ENCODE results near the gene DENND1A.
"Not testable (repeated sequence)": the region's sequence is repeated elsewhere in the genome, so short reads cannot be mapped to it uniquely, and the experiment has no call there.

The DENND1A gene

GRCh38 chr9:123645126-123645525, 284.8 kb downstream of the DENND1A start:
- no peak for DNase-seq (ENCODE audit: low read depth, low spot score)
- H3K4me3 ChIP-seq (ENCODE audit: insufficient read length, low read depth) = no peak overlapping the region
- H3K9me3 ChIP-seq (ENCODE audit: insufficient read depth, low read length) = peaks cover 6% of the 10 kb centered on the region; the same call in 1 of the 2 replicates
- H3K4me1 ChIP-seq (ENCODE audit: insufficient read depth, insufficient read length) = no peaks in the 10 kb centered on the region
- TF ChIP-seq ZNF274 (IDR thresholded peaks at IDR 0.05; ENCODE audit: low read depth, low read length) (no peak), YY1 (IDR thresholded peaks at IDR 0.05; ENCODE audit: insufficient read depth, insufficient read length) (no peak), SUZ12 (IDR thresholded peaks at IDR 0.05; ENCODE audit: extremely low read depth, insufficient read depth, insufficient read length) (no peak)
- no peaks in the 10 kb centered on the region for H3K36me3 ChIP-seq (ENCODE audit: insufficient read depth, insufficient read length, low read length)
- no peaks in the 10 kb centered on the region for H3K27me3 ChIP-seq (ENCODE audit: insufficient read depth, insufficient read length)
- H3K9ac ChIP-seq (ENCODE audit: insufficient read length, low read depth) = no peak overlapping the region

- Histone ChIP-seq H3K27me3 (ENCODE audit: insufficient read depth, insufficient read length) (no peaks in the 10 kb centered on the region), H3K4me1 (ENCODE audit: insufficient read depth, insufficient read length) (no peaks in the 10 kb centered on the region), H3K4me3 (ENCODE audit: insufficient read length, low read depth) (no peak overlapping the region), H3K9ac (ENCODE audit: insufficient read length, low read depth) (no peak overlapping the region), H3K36me3 (ENCODE audit: insufficient read depth, insufficient read length, low read length) (no peaks in the 10 kb centered on the region), H3K9me3 (ENCODE audit: insufficient read depth, low read length) (peaks cover 6% of the 10 kb centered on the region; the same call in 1 of the 2 replicates)
- no peak for TF ChIP-seq ZNF274 (IDR thresholded peaks at IDR 0.05; ENCODE audit: low read depth, low read length)
- TF ChIP-seq YY1 (IDR thresholded peaks at IDR 0.05; ENCODE audit: insufficient read depth, insufficient read length) = no peak
- TF ChIP-seq SUZ12 (IDR thresholded peaks at IDR 0.05; ENCODE audit: extremely low read depth, insufficient read depth, insufficient read length) = no peak
- no peak for DNase-seq (ENCODE audit: low read depth, low spot score)
Measured at GRCh38 chr9:123643518-123643917, 286.4 kb downstream of the DENND1A start.

- Histone ChIP-seq H3K4me1 (ENCODE audit: insufficient read depth, insufficient read length) (no peaks in the 10 kb centered on the region), H3K9ac (ENCODE audit: insufficient read length, low read depth) (no peak overlapping the region), H3K4me3 (ENCODE audit: insufficient read length, low read depth) (no peak overlapping the region), H3K36me3 (ENCODE audit: insufficient read depth, insufficient read length, low read length) (no peaks in the 10 kb centered on the region), H3K9me3 (ENCODE audit: insufficient read depth, low read length) (peaks cover 6% of the 10 kb centered on the region; the same call in 1 of the 2 replicates), H3K27me3 (ENCODE audit: insufficient read depth, insufficient read length) (no peaks in the 10 kb centered on the region)
- DNase-seq (ENCODE audit: low read depth, low spot score) = no peak
- TF ChIP-seq SUZ12 (IDR thresholded peaks at IDR 0.05; ENCODE audit: extremely low read depth, insufficient read depth, insufficient read length) (no peak), YY1 (IDR thresholded peaks at IDR 0.05; ENCODE audit: insufficient read depth, insufficient read length) (no peak), ZNF274 (IDR thresholded peaks at IDR 0.05; ENCODE audit: low read depth, low read length) (no peak)
Measured at GRCh38 chr9:123642291-123643278, 287.3 kb downstream of the DENND1A start.

GRCh38 chr9:123640792-123641222, 289.1 kb downstream of the DENND1A start:
- no peak overlapping the region for H3K4me3 ChIP-seq (ENCODE audit: insufficient read length, low read depth)
- no peaks in the 10 kb centered on the region for H3K4me1 ChIP-seq (ENCODE audit: insufficient read depth, insufficient read length)
- no peak for TF ChIP-seq ZNF274 (IDR thresholded peaks at IDR 0.05; ENCODE audit: low read depth, low read length)
- no peak for TF ChIP-seq YY1 (IDR thresholded peaks at IDR 0.05; ENCODE audit: insufficient read depth, insufficient read length)
- no peak for TF ChIP-seq SUZ12 (IDR thresholded peaks at IDR 0.05; ENCODE audit: extremely low read depth, insufficient read depth, insufficient read length)
- H3K27me3 ChIP-seq (ENCODE audit: insufficient read depth, insufficient read length) = no peaks in the 10 kb centered on the region
- no peak overlapping the region for H3K9ac ChIP-seq (ENCODE audit: insufficient read length, low read depth)
- no peaks in the 10 kb centered on the region for H3K9me3 ChIP-seq (ENCODE audit: insufficient read depth, low read length)
- DNase-seq (ENCODE audit: low read depth, low spot score) = no peak
- H3K36me3 ChIP-seq (ENCODE audit: insufficient read depth, insufficient read length, low read length) = no peaks in the 10 kb centered on the region

- H3K27me3 ChIP-seq (ENCODE audit: insufficient read depth, insufficient read length) = no peaks in the 10 kb centered on the region
- no peak overlapping the region for H3K4me3 ChIP-seq (ENCODE audit: insufficient read length, low read depth)
- H3K9ac ChIP-seq (ENCODE audit: insufficient read length, low read depth) = no peak overlapping the region
- no peaks in the 10 kb centered on the region for H3K9me3 ChIP-seq (ENCODE audit: insufficient read depth, low read length)
- DNase-seq (ENCODE audit: low read depth, low spot score) = no peak
- TF ChIP-seq YY1 (IDR thresholded peaks at IDR 0.05; ENCODE audit: insufficient read depth, insufficient read length) (no peak), ZNF274 (IDR thresholded peaks at IDR 0.05; ENCODE audit: low read depth, low read length) (no peak), SUZ12 (IDR thresholded peaks at IDR 0.05; ENCODE audit: extremely low read depth, insufficient read depth, insufficient read length) (no peak)
- H3K36me3 ChIP-seq (ENCODE audit: insufficient read depth, insufficient read length, low read length) = no peaks in the 10 kb centered on the region
- no peaks in the 10 kb centered on the region for H3K4me1 ChIP-seq (ENCODE audit: insufficient read depth, insufficient read length)
Measured at GRCh38 chr9:123639743-123640142, 290.2 kb downstream of the DENND1A start.

- H3K36me3 ChIP-seq (ENCODE audit: insufficient read depth, insufficient read length, low read length) = no peaks in the 10 kb centered on the region
- no peaks in the 10 kb centered on the region for H3K9me3 ChIP-seq (ENCODE audit: insufficient read depth, low read length)
- no peak overlapping the region for H3K9ac ChIP-seq (ENCODE audit: insufficient read length, low read depth)
- TF ChIP-seq SUZ12 (IDR thresholded peaks at IDR 0.05; ENCODE audit: extremely low read depth, insufficient read depth, insufficient read length) (no peak), ZNF274 (IDR thresholded peaks at IDR 0.05; ENCODE audit: low read depth, low read length) (no peak), YY1 (IDR thresholded peaks at IDR 0.05; ENCODE audit: insufficient read depth, insufficient read length) (no peak)
- H3K27me3 ChIP-seq (ENCODE audit: insufficient read depth, insufficient read length) = no peaks in the 10 kb centered on the region
- no peaks in the 10 kb centered on the region for H3K4me1 ChIP-seq (ENCODE audit: insufficient read depth, insufficient read length)
- no peak for DNase-seq (ENCODE audit: low read depth, low spot score)
- H3K4me3 ChIP-seq (ENCODE audit: insufficient read length, low read depth) = no peak overlapping the region
Measured at GRCh38 chr9:123637945-123638634, 291.8 kb downstream of the DENND1A start.

GRCh38 chr9:123637606-123637944, 292.4 kb downstream of the DENND1A start:
- no peak for TF ChIP-seq YY1 (IDR thresholded peaks at IDR 0.05; ENCODE audit: insufficient read depth, insufficient read length)
- TF ChIP-seq SUZ12 (IDR thresholded peaks at IDR 0.05; ENCODE audit: extremely low read depth, insufficient read depth, insufficient read length) = no peak
- no peak for TF ChIP-seq ZNF274 (IDR thresholded peaks at IDR 0.05; ENCODE audit: low read depth, low read length)
- Histone ChIP-seq H3K4me1 (ENCODE audit: insufficient read depth, insufficient read length) (no peaks in the 10 kb centered on the region), H3K9me3 (ENCODE audit: insufficient read depth, low read length) (no peaks in the 10 kb centered on the region), H3K27me3 (ENCODE audit: insufficient read depth, insufficient read length) (no peaks in the 10 kb centered on the region), H3K4me3 (ENCODE audit: insufficient read length, low read depth) (no peak overlapping the region), H3K36me3 (ENCODE audit: insufficient read depth, insufficient read length, low read length) (no peaks in the 10 kb centered on the region), H3K9ac (ENCODE audit: insufficient read length, low read depth) (no peak overlapping the region)
- no peak for DNase-seq (ENCODE audit: low read depth, low spot score)

- not testable (repeated sequence) for H3K27me3 ChIP-seq (ENCODE audit: insufficient read depth, insufficient read length); H3K4me1 ChIP-seq (ENCODE audit: insufficient read depth, insufficient read length); H3K4me3 ChIP-seq (ENCODE audit: insufficient read length, low read depth); DNase-seq (ENCODE audit: low read depth, low spot score); H3K9ac ChIP-seq (ENCODE audit: insufficient read length, low read depth); H3K9me3 ChIP-seq (ENCODE audit: insufficient read depth, low read length); H3K36me3 ChIP-seq (ENCODE audit: insufficient read depth, insufficient read length, low read length)
Measured at GRCh38 chr9:123636805-123637204, 293.1 kb downstream of the DENND1A start.

Data from NT2/D1 (cell line).